Stomach smooth muscle (tissue), 2 donors: Measurements from ENCODE around the gene KPNA1.

Experiments used
- H3K27ac ChIP-seq: one replicate; pipeline ENCODE4 v1.7.0; 2013; ENCODE audit warnings: mild to moderate bottlenecking, low read length, inconsistent platforms
- H3K27me3 ChIP-seq, 2 donors: one replicate each; pipeline ENCODE4 v1.7.0; 2013; ENCODE audit warnings: low read length in 2 of 2; ENCODE audit not compliant: insufficient read depth in 2 of 2, control insufficient read depth in 1 of 2
- H3K36me3 ChIP-seq, 2 donors: one replicate each; pipeline ENCODE4 v1.7.0; 2013; ENCODE audit warnings: low read length in 2 of 2; ENCODE audit not compliant: control insufficient read depth in 2 of 2, insufficient read depth in 2 of 2
- H3K4me1 ChIP-seq: one replicate; pipeline ENCODE4 v1.7.0; 2013; ENCODE audit warnings: low read length; ENCODE audit not compliant: control insufficient read depth, insufficient read depth
- H3K4me3 ChIP-seq, 2 donors: one replicate each; pipeline ENCODE4 v1.7.0; 2013; ENCODE audit warnings: low read length in 2 of 2
- H3K9ac ChIP-seq, 2 donors: one replicate each; pipeline ENCODE4 v1.7.0; 2013; ENCODE audit warnings: low read length in 2 of 2, mild to moderate bottlenecking in 1 of 2
- H3K9me3 ChIP-seq, 2 donors: one replicate each; pipeline ENCODE4 v1.7.0; 2013; ENCODE audit warnings: low read length in 2 of 2; ENCODE audit not compliant: control insufficient read depth in 2 of 2
- donor health status: healthy.
- donor health status: Pancreatic carcinoma.

Gene KPNA1

DNA sequence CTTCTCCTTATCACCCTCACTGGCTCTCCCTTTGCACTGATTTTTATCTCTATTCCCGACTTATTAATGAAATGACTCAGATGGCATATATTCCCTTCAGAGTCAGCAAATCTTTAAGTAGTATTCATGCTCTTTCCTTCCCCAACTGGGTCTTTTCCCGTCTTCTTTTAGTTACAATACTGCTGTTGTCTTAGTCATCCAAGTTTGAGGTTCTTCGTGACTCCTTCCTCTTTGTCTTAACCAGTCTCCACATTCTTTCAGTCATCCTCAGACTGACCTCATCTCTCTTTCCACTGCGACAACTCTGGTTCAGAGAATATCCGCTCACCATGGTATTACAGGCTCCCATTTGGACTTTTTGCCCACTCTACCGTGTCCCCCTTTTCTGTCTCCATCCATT is 111.2 kb downstream of the KPNA1 start:
- Histone ChIP-seq H3K27ac (no peak overlapping the region), H3K9me3 (no peaks in the 10 kb centered on the region), H3K27me3 (no peaks in the 10 kb centered on the region), H3K36me3 (peaks cover 37 to 39% of the 10 kb centered on the region in 2 donors), H3K4me1 (no peaks in the 10 kb centered on the region), H3K4me3 (no peak overlapping the region), H3K9ac (no peak overlapping the region)

DNA sequence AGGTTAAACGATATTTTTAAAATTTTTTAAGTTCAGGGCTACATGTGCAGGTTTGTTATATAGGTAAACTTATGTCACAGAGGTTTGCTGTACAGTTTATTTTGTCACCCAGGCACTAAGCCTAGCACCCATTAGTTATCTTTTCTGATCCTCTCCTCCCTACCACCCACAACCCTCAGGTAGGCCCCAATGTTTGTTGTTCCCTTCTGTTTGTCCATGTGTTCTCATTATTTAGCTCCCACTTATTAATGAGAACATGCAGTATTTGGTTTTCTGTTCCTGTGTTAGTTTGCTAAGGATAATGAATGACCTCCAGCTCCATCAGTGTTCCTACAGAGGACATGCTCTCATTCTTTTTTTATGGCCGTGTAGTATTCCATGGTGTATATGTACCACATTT is 115.8 kb downstream of the KPNA1 start:
- no peak overlapping the region for H3K27ac ChIP-seq
- H3K36me3 ChIP-seq, result peaks cover 12 to 14% of the 10 kb centered on the region in 2 donors
- no peak overlapping the region for H3K9ac ChIP-seq
- no peaks in the 10 kb centered on the region for H3K27me3 ChIP-seq
- no peak overlapping the region for H3K4me3 ChIP-seq
- H3K9me3 ChIP-seq, result no peaks in the 10 kb centered on the region
- no peaks in the 10 kb centered on the region for H3K4me1 ChIP-seq

GRCh38 chr3:122397201-122397600 is 117.5 kb downstream of the KPNA1 start:
- Histone ChIP-seq H3K9me3 (no peaks in the 10 kb centered on the region), H3K4me3 (no peak overlapping the region), H3K9ac (no peak overlapping the region), H3K36me3 (peaks cover 0 to 2% of the 10 kb centered on the region in 2 donors), H3K4me1 (no peaks in the 10 kb centered on the region), H3K27ac (no peak overlapping the region), H3K27me3 (no peaks in the 10 kb centered on the region)

DNA sequence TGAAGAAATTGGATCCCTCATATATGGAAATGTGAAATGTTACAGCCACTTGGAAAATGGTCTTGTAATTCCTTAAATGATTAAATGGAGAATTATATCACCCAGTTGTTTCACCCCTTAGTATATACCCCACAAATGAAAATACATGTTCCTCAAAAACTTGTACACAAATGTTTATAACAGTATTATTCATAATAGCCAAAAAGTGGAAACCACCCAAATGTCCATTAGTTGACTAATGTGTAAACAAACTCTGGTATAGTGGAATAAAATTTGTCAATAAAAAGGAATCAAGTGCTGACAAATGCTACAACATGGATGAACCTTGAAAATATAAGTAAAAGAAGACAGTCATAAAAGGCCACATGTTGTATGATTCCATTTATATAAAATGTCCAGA is 118.2 kb downstream of the KPNA1 start:
- Histone ChIP-seq H3K9me3 (no peaks in the 10 kb centered on the region), H3K4me1 (no peaks in the 10 kb centered on the region), H3K4me3 (no peak overlapping the region), H3K9ac (no peak overlapping the region), H3K27ac (no peak overlapping the region), H3K36me3 (peaks cover 0 to 2% of the 10 kb centered on the region in 2 donors), H3K27me3 (no peaks in the 10 kb centered on the region)

DNA sequence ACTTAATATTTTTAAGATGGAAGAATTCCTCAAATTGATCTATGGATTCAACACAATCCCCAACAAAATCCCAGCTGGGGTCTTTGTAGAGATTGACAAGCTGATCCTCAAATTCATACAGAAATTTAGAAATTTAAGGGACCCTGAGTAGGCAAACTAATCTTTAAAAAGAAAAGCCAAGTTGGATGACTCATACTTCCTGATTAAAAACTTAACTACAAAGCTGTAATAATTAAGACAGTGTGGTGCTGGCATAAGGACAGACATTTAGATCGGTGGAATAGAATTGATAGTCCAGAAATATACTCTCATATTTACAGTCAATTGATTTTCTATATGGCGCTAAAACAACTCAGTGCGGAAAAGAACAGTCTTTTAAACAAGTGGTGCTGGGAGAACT is 119.2 kb downstream of the KPNA1 start:
- H3K27me3 ChIP-seq, result no peaks in the 10 kb centered on the region
- no peak overlapping the region for H3K27ac ChIP-seq
- no peaks in the 10 kb centered on the region for H3K4me1 ChIP-seq
- no peak overlapping the region for H3K9ac ChIP-seq
- H3K9me3 ChIP-seq, result no peaks in the 10 kb centered on the region
- H3K4me3 ChIP-seq, result no peak overlapping the region
- H3K36me3 ChIP-seq, result peaks cover 0 to 2% of the 10 kb centered on the region in 2 donors

DNA sequence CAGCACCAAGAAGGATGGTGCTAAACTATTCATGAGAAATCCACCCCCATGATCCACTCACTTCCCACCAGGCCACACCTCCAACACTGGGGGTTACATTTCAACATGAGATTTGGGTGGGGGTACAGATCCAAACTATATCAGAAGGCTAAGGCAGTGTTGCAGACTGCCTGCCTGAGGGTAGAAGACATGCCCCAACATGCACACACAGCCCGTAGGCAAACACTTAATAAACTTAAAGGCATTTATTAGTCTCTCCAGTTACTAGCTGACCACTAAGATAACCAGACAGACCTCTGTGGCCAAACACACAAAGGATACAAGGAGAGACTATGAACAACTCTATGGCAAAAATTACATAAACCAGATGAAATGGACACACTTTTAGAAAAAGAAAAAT is 120.6 kb downstream of the KPNA1 start:
- Histone ChIP-seq H3K4me3 (no peak overlapping the region), H3K9me3 (no peaks in the 10 kb centered on the region), H3K27me3 (no peaks in the 10 kb centered on the region), H3K9ac (no peak overlapping the region), H3K4me1 (no peaks in the 10 kb centered on the region), H3K36me3 (no peaks in the 10 kb centered on the region), H3K27ac (no peak overlapping the region)

DNA sequence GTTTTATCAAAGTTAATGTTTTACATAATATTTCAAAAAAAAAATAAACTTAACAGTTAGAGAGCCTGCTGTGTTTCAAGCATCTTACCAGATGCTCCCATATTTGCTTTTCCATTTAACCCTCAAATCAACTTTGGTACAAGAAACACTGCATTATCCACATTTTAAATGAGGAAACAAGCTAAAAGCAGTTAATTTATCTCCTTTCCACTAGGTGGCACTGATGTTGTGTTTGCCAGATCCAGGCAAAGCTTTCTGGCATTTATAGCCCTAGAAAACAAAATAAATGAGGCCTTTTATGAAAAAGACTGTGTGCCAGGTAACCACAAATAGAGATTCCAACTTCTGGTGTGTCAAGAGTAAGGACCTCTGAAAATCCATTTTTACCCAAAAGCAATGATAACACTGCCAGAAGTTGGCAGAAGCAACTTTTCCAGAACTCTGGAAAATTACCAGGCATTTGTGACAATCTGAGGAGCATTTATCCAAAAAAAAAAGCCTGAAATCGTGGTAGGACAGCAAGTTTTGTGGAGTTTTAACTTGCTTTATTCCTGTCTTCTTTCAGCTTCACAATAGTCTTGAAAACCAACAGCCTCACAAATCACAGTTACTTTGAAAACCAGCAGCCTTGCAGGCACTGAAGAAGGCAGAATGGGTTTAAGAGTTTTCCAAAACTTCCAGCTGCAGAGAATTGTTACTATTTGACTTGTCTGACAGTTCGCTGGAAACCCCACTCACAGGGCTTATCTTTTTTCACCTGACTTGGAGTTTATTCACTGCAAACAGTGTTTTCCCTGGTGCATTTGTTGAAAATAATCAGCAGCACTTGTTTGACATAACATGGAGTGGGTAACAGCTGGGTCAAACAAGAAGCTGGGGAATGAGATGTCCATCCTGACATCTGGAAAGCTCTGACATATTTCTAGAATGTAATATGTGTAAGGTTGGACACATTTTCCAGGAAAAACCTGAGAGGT is 121.6 kb downstream of the KPNA1 start:
- Histone ChIP-seq H3K4me1 (no peaks in the 10 kb centered on the region), H3K9ac (no peak overlapping the region), H3K36me3 (no peaks in the 10 kb centered on the region), H3K27me3 (no peaks in the 10 kb centered on the region), H3K4me3 (no peak overlapping the region), H3K27ac (no peak overlapping the region), H3K9me3 (no peaks in the 10 kb centered on the region)

GRCh38 chr3:122391681-122392446 is 122.9 kb downstream of the KPNA1 start:
- no peak overlapping the region for H3K9ac ChIP-seq
- no peaks in the 10 kb centered on the region for H3K4me1 ChIP-seq
- H3K27me3 ChIP-seq, result no peaks in the 10 kb centered on the region
- H3K9me3 ChIP-seq, result no peaks in the 10 kb centered on the region
- H3K4me3 ChIP-seq, result no peak overlapping the region
- H3K27ac ChIP-seq, result no peak overlapping the region
- peaks cover 0 to 4% of the 10 kb centered on the region in 2 donors for H3K36me3 ChIP-seq

GRCh38 chr3:122390665-122391064 is 124.1 kb downstream of the KPNA1 start:
- Histone ChIP-seq H3K9ac (peak overlapping the region in 1 of 2 donors; percentile 23), H3K4me1 (no peaks in the 10 kb centered on the region), H3K27ac (peak overlapping the region; percentile 13)

GRCh38 chr3:122389892-122390291 is 124.8 kb downstream of the KPNA1 start:
- no peaks in the 10 kb centered on the region for H3K27me3 ChIP-seq
- peaks cover 0 to 4% of the 10 kb centered on the region in 2 donors for H3K36me3 ChIP-seq
- no peaks in the 10 kb centered on the region for H3K4me1 ChIP-seq
- no peaks in the 10 kb centered on the region for H3K9me3 ChIP-seq
- no peak overlapping the region for H3K4me3 ChIP-seq
- H3K27ac ChIP-seq, result no peak overlapping the region
- no peak overlapping the region for H3K9ac ChIP-seq

More at GRCh38 chr3:122390665-122391064, 124.1 kb downstream of the KPNA1 start:
- Histone ChIP-seq H3K4me3 (no peak overlapping the region), H3K27me3 (no peaks in the 10 kb centered on the region), H3K9me3 (no peaks in the 10 kb centered on the region), H3K36me3 (peaks cover 0 to 4% of the 10 kb centered on the region in 2 donors)
